Activated T-helper 17 cell treated with anti-CD3 and anti-CD28 coated beads, Interleukin-2, amount 50 U/mL, for 72 hours (primary cell): ENCODE results near the gene PRKCA. TPM values are rescaled to one million over a fixed set of nuclear protein-coding genes. Genes with fewer than 3 reads are reported as not detected.

Experiments
- ATAC-seq: fragments of 150-1000 bp; cut with Tn5 transposase; replicated peaks from 2 replicates; pipeline ENCODE4 v1.10.0; 2021; ENCODE audit warnings: mild to moderate bottlenecking, moderate library complexity
- H3K27ac Mint-ChIP-seq: one replicate; pipeline ENCODE4 v1.8.0; 2022; ENCODE audit warnings: mixed read lengths
- H3K27me3 Mint-ChIP-seq: one replicate; pipeline ENCODE4 v1.8.0; 2022; ENCODE audit warnings: mixed read lengths
- H3K36me3 Mint-ChIP-seq: one replicate; pipeline ENCODE4 v1.8.0; 2022; ENCODE audit warnings: low read depth, mild to moderate bottlenecking, mixed read lengths
- H3K4me1 Mint-ChIP-seq: one replicate; pipeline ENCODE4 v1.8.0; 2022; ENCODE audit warnings: mixed read lengths
- H3K4me3 Mint-ChIP-seq: one replicate; pipeline ENCODE4 v1.8.0; 2022; ENCODE audit warnings: mild to moderate bottlenecking, mixed read lengths
- H3K9me3 Mint-ChIP-seq: one replicate; pipeline ENCODE4 v1.8.0; 2022; ENCODE audit warnings: mixed read lengths
- total RNA-seq, 2 donors: library from RNA; stranded (reverse); gene quantifications; one replicate each; pipeline ENCODE4 v1.2.3, GENCODE V29; 2022

The PRKCA gene
- total RNA-seq, 2 donors from 2014 or later = 58.2 to 86.0 TPM

- ATAC-seq = no peak
- Mint-ChIP-seq H3K4me1 (no peaks in the 10 kb centered on the region), H3K4me3 (no peak overlapping the region), H3K36me3 (peaks cover 41% of the 10 kb centered on the region), H3K9me3 (no peaks in the 10 kb centered on the region), H3K27me3 (no peaks in the 10 kb centered on the region), H3K27ac (no peak overlapping the region)
Measured at GRCh38 chr17:66783656-66784381, 481.4 kb downstream of the PRKCA start.

GRCh38 chr17:66784621-66785364 lies 482.4 kb downstream of the PRKCA start:
- H3K27ac Mint-ChIP-seq = no peak overlapping the region
- no peaks in the 10 kb centered on the region for H3K9me3 Mint-ChIP-seq
- ATAC-seq = no peak

GRCh38 chr17:66786107-66786506 lies 483.7 kb downstream of the PRKCA start:
- no peaks in the 10 kb centered on the region for H3K9me3 Mint-ChIP-seq
- no peak overlapping the region for H3K4me3 Mint-ChIP-seq
- peaks cover 58% of the 10 kb centered on the region for H3K36me3 Mint-ChIP-seq
- H3K27me3 Mint-ChIP-seq = no peaks in the 10 kb centered on the region
- no peak overlapping the region for H3K27ac Mint-ChIP-seq
- no peak for ATAC-seq
- H3K4me1 Mint-ChIP-seq = no peaks in the 10 kb centered on the region

More at GRCh38 chr17:66784621-66785364, 482.4 kb downstream of the PRKCA start:
- Mint-ChIP-seq H3K4me1 (no peaks in the 10 kb centered on the region), H3K27me3 (no peaks in the 10 kb centered on the region), H3K4me3 (no peak overlapping the region), H3K36me3 (peaks cover 45% of the 10 kb centered on the region)

- H3K9me3 Mint-ChIP-seq = no peaks in the 10 kb centered on the region
- no peak for ATAC-seq
- peak overlapping the region; percentile 15 for H3K27ac Mint-ChIP-seq
- H3K4me1 Mint-ChIP-seq = no peaks in the 10 kb centered on the region
- no peak overlapping the region for H3K4me3 Mint-ChIP-seq
- peaks cover 76% of the 10 kb centered on the region for H3K36me3 Mint-ChIP-seq
- no peaks in the 10 kb centered on the region for H3K27me3 Mint-ChIP-seq
Measured at GRCh38 chr17:66787914-66788313, 485.5 kb downstream of the PRKCA start.

- no peaks in the 10 kb centered on the region for H3K4me1 Mint-ChIP-seq
- no peak for ATAC-seq
- H3K27me3 Mint-ChIP-seq = no peaks in the 10 kb centered on the region
- no peak overlapping the region for H3K4me3 Mint-ChIP-seq
- H3K9me3 Mint-ChIP-seq = no peaks in the 10 kb centered on the region
- H3K27ac Mint-ChIP-seq = no peak overlapping the region
- peaks cover 88% of the 10 kb centered on the region for H3K36me3 Mint-ChIP-seq
Measured at GRCh38 chr17:66789093-66789492, 486.7 kb downstream of the PRKCA start.

- Mint-ChIP-seq H3K4me3 (no peak overlapping the region), H3K4me1 (no peaks in the 10 kb centered on the region), H3K27me3 (no peaks in the 10 kb centered on the region), H3K9me3 (no peaks in the 10 kb centered on the region), H3K36me3 (peaks cover 91% of the 10 kb centered on the region), H3K27ac (no peak overlapping the region)
- ATAC-seq = no peak
Measured at GRCh38 chr17:66789961-66790437, 487.6 kb downstream of the PRKCA start.

- no peaks in the 10 kb centered on the region for H3K27me3 Mint-ChIP-seq
- H3K27ac Mint-ChIP-seq = no peak overlapping the region
- ATAC-seq = no peak
- H3K9me3 Mint-ChIP-seq = no peaks in the 10 kb centered on the region
- H3K4me3 Mint-ChIP-seq = no peak overlapping the region
- no peaks in the 10 kb centered on the region for H3K4me1 Mint-ChIP-seq
- peaks cover 90% of the 10 kb centered on the region for H3K36me3 Mint-ChIP-seq
Measured at GRCh38 chr17:66790501-66791061, 488.2 kb downstream of the PRKCA start.

GRCh38 chr17:66791347-66791746 lies 488.9 kb downstream of the PRKCA start:
- no peaks in the 10 kb centered on the region for H3K9me3 Mint-ChIP-seq
- H3K4me3 Mint-ChIP-seq = no peak overlapping the region
- peak overlapping the region; percentile 62 for H3K27ac Mint-ChIP-seq
- H3K4me1 Mint-ChIP-seq = no peaks in the 10 kb centered on the region
- H3K27me3 Mint-ChIP-seq = no peaks in the 10 kb centered on the region
- ATAC-seq = no peak
- H3K36me3 Mint-ChIP-seq = peaks cover 94% of the 10 kb centered on the region

GRCh38 chr17:66793814-66794213 lies 491.4 kb downstream of the PRKCA start:
- no peaks in the 10 kb centered on the region for H3K9me3 Mint-ChIP-seq
- no peaks in the 10 kb centered on the region for H3K27me3 Mint-ChIP-seq
- H3K4me3 Mint-ChIP-seq = no peak overlapping the region
- peaks cover 87% of the 10 kb centered on the region for H3K36me3 Mint-ChIP-seq
- H3K4me1 Mint-ChIP-seq = no peaks in the 10 kb centered on the region
- no peak overlapping the region for H3K27ac Mint-ChIP-seq
- no peak for ATAC-seq

- Mint-ChIP-seq H3K4me3 (no peak overlapping the region), H3K27ac (no peak overlapping the region), H3K4me1 (no peaks in the 10 kb centered on the region), H3K27me3 (no peaks in the 10 kb centered on the region), H3K36me3 (peaks cover 76% of the 10 kb centered on the region), H3K9me3 (no peaks in the 10 kb centered on the region)
- no peak for ATAC-seq
Measured at GRCh38 chr17:66795486-66795885, 493.1 kb downstream of the PRKCA start.

- Mint-ChIP-seq H3K27me3 (no peaks in the 10 kb centered on the region), H3K27ac (no peak overlapping the region), H3K36me3 (peaks cover 54% of the 10 kb centered on the region), H3K4me1 (no peaks in the 10 kb centered on the region), H3K9me3 (no peaks in the 10 kb centered on the region), H3K4me3 (no peak overlapping the region)
- no peak for ATAC-seq
Measured at GRCh38 chr17:66799849-66800537, 497.6 kb downstream of the PRKCA start.

- Mint-ChIP-seq H3K4me3 (no peak overlapping the region), H3K9me3 (no peaks in the 10 kb centered on the region), H3K4me1 (no peaks in the 10 kb centered on the region), H3K27me3 (no peaks in the 10 kb centered on the region), H3K36me3 (peaks cover 37% of the 10 kb centered on the region), H3K27ac (no peak overlapping the region)
- no peak for ATAC-seq
Measured at GRCh38 chr17:66803474-66803951, 501.1 kb downstream of the PRKCA start.

GRCh38 chr17:66805567-66805966 lies 503.2 kb downstream of the PRKCA start:
- no peaks in the 10 kb centered on the region for H3K27me3 Mint-ChIP-seq
- ATAC-seq = no peak
- H3K27ac Mint-ChIP-seq = no peak overlapping the region
- peaks cover 33% of the 10 kb centered on the region for H3K36me3 Mint-ChIP-seq
- H3K4me1 Mint-ChIP-seq = no peaks in the 10 kb centered on the region
- H3K9me3 Mint-ChIP-seq = no peaks in the 10 kb centered on the region
- H3K4me3 Mint-ChIP-seq = no peak overlapping the region

GRCh38 chr17:66807182-66807581 lies 504.8 kb downstream of the PRKCA start:
- Mint-ChIP-seq H3K9me3 (no peaks in the 10 kb centered on the region), H3K27ac (no peak overlapping the region), H3K4me3 (no peak overlapping the region), H3K36me3 (peaks cover 26% of the 10 kb centered on the region), H3K4me1 (no peaks in the 10 kb centered on the region), H3K27me3 (no peaks in the 10 kb centered on the region)
- ATAC-seq = no peak
